HPDE6-E6E7 (cell line): ENCODE data around the gene LRBA.
"Not testable (repeated sequence)": the region's sequence is repeated elsewhere in the genome, so short reads cannot be mapped to it uniquely, and the experiment has no call there.

ENCODE experiments used
- DNase-seq: peaks from one replicate; pipeline ENCODE4 v3.0.0; 2011; ENCODE audit warnings: missing footprints; ENCODE audit errors: extremely low spot score

LRBA gene

DNA sequence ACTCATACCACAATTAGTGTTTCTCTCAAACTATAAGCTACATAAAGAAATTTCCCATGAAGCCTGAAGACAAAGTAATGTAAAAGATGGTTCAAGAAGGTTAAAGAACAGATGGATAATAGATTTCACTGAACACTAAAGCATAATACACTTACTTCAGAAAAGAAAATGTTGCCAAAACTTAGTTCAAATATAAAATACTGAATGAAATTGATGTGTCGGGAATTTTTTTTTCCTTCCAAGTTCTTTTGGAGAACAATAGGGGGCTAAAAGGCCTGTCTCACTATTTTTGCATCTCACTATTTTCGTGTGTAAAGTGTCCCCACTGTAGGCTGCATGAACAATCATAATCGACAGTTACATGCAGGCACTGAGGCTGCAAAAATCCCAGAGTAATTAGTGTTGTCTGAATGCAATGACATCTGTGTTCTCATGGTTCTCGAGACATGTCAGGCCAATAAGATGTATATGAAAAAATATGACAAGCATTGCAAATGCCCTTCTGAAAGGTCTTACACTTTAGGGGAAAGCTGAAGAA is 445.0 kb downstream of the LRBA start:
- no peak for DNase-seq

DNA sequence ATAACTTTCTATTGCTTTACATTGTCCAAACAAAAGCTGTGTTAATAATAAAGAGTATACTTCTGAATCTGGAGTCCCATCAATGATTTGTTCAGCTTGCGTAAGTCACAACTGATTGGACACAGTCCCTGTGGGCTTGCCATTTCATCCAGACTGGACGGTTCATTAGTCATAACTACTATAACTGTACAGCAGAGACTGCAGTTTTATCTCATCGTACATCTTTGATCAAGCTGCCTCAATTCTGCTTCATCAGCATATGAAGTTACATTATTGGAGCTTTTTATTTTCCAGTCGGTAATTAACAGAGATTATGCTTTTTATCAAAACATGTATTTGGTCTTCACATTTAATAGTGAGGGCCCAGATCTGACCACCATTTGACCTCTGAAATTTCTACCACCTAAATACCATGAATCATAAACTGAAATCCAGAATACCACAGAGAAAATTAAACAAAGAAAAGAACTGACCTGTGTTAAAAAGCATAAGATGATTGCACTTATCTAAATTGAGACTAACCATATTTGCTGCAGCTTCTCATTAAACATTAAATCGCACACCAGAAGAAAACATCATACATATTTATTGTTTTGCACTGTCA is 445.6 kb downstream of the LRBA start:
- no peak for DNase-seq

DNA sequence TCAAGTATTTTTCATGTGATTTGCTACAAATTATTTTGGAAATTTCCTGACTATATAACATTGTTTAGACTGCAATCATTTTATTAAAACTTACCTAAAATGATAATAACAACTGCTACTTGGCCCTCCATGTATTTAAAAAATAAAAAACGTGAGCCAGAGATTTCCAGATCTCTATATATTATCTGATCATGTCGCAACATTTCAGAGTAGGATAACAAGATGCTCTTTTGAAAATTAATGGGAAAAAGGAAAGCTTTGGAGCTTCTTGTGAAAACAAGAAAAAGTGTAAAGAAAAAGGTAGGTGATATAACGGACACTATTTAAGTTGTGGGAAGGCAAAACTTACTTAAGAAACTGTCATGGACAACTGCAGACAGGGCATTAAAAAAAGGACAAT is 448.0 kb downstream of the LRBA start:
- no peak for DNase-seq

DNA sequence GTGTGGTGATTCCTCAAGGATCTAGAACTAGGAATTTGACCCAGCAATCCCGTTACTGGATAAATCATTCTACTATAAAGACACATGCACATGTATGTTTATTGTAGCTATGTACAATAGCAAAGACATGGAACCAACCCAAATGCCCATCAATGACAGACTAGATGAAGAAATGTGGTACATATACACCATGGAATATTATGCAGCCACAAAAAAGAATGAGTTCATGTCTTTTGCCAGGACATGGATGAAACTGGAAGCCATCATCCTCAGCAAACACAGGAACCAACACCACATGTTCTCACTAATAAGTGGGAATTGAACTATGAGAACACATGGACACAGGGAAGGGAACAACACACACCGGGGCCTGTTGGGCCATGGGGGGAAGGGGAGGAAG is 450.1 kb downstream of the LRBA start:
- not testable (repeated sequence) for DNase-seq

DNA sequence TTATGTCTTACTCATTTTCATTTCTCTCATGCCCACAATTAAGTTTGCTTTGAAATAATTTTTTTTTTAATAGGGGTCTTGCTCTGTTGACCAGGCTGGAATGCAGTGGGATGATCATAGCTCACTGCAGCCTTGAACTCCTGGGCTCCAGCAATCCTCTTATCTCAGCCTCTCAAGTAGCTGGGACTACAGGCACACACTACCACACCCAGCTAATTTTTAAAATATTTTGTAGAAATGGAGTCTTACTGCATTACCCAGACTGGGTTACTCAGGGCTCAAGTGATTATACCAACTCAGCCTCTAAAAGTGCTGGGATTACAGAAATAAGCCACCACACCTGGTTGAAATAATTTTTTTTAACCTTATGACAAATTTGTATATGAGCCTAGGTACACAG is 452.3 kb downstream of the LRBA start:
- DNase-seq, result no peak

DNA sequence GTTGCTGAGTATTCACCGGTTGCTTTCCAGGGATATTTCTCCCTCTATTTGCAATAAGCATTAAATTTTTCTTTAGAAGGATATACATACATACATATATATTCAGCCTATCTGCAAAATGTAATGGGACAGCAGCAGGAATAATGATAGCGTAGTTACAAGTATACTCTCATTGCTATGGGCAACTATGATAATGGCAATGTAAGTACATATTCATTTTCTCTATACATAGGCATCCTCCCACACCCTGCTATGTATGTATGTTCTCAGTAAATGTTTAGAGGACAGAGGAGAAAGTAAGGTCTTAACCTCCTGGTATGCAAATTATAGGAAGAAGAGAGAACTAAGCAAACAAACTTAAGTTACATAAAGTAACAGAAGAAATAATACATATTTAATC is 452.8 kb downstream of the LRBA start:
- no peak for DNase-seq

DNA sequence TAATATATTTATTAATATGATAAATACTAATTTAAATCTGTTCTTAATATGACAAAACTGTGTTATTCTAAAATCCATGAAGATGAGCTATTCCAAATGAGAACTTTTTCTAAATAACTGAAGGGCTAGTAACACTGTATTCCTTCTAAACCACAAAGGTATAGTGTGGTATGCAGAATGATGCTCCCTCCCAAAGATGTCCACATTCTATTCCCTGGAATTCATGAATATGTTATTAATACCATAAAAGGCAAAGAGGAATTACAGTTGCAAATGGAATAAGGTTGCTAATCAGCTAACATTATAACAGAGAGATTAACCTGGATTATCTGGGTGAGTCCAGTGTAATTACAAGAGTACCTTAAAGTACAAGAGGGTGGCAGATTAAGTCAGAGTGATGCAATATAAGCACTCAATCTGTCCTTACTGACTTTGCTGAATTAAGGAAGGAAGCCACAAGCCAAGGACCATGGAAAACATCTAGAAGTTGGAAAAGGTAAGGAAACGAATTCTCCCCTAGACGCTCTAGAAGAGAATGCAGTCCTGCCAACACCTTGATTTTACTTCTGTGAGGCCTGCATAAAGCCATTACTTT is 453.8 kb downstream of the LRBA start:
- DNase-seq, result no peak

DNA sequence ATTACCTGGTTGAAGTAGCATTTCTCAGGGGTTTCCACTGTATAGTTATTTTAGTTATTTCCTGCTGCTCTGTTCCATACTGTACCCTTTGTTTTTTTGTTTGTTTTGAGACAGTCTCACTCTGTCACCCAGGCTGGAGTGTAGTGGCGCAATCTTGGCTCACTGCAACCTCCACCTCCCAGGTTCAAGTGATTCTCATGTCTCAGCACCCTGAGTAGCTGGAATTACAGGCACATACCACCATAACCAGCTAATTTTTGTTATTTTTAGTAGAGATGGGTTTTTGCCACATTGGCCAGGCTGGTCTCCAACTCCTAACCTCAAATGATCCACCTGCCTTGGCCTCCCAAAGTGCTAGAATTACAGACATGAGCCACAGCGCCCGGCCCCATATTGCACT is 457.3 kb downstream of the LRBA start:
- DNase-seq, result not testable (repeated sequence)

DNA sequence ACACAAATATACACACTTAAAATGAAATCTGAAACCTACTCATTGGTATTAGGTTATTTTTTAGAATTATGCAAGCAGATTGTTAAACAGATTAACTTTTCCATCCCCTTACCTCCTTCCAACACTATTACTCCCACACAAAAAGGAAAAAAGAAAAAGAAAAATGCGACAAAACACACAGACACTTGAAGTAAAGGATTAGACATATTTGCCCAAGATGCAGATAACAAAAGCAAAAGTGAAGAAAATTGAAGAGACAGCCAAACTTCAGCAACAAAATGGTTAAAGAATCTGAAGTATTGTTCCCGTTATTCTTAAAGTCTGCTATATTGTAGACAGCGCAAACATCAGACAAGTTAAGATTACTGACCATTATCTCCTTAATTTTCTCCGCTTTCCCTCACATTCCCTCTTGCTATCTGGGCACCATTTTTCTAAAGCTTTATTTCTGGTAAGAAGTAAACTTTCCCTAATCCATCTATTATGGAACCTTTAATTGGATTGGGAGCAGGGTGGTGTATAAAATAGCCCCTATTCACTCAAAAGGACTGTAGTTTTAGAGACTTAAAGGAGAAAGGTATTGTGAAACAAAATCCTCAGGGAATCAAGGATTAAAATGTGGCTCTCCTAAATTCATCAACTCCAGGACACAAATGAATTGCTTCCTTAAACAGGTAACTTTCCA is 467.8 kb downstream of the LRBA start:
- DNase-seq, result no peak

DNA sequence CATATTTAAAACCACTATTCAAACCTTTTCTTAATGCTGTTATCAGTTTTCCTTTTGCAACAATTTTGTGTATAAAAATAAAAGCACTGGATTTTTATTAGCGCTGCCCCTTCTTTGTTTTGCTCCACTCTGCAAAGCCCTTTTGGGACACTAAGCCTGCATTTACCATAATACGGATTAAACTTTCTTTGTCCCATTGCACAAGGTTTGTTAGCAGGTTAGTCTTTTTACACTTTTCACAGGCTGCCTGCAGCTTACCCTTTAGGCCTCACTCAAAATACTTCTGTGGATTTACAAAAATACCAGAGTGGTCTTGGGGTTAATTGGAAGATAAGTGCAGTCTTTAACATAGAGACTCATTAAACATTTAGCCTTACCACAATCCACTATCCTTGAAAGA is 468.8 kb downstream of the LRBA start:
- no peak for DNase-seq

DNA sequence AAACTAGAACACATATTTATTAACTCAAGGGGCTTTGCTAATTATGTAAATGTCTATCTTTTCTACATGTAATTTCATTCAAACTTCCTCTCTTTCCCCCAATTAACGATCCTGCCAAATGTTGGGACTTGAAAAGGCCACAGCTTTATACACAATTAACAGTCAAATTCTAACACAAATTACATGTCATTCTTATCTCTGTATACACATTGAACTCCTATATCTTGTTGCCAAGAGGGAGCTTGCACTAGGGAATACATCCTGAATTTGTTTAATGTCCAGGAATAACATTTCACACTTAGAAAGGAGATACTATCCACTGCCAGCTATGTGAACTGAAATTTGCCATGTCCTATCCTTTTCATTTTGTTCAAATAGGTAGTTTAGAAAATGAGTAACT is 472.0 kb downstream of the LRBA start:
- DNase-seq, result no peak

DNA sequence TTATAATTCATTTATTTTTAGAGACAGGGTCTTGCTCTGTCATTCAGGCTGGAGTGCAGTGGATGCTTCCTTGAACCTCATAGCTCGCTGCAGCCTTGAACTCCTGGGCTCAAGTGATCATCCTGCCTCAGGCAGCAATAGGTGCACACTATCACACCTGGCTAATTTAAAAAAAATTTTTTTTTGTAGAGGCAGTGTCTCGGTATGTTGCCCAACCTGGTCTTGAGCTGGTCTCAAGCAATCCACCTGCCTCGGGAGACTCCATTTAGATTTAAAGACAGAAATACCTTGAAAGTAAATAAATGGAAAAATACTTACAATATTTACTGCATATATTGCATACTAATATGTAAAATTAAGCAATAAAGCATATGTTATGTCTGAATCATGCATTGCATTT is 473.4 kb downstream of the LRBA start:
- DNase-seq, result no peak

DNA sequence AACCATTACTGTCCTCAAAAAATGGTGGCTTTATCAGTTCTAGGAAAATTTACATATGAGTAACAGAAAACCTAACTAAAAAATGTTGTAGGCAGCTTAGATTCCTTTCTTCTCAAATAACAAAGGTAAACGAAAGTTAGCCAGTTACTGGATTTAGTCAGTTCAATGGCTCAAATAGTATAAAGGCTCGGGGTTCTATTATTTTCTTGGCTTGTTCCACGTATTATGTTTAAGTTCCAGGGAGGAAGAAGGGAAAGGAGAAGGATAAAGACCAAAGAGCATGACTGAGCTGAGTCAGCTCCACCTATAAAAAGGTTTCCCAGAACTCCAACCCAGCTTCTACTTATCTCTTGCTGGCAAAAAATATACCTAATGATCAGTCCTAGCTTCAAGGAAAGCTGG is 474.1 kb downstream of the LRBA start:
- DNase-seq, result no peak

DNA sequence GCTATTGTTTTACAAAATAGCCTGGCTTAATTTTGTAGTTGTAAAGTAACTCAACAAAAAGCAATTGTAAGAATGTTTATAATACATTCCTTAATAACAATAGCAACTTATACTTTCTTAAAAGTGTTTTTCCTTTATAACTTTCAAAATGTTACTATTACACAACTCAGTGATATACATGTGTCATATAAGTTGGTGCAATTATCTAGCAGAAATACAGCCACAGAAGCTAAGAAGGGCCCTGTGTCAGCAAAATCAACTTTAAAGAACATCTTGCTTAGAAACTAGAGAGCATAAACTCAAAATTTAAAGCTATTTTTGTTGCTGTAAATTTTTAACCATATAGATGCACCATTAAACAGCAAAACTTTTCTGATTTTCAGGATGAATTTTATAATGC is 474.5 kb downstream of the LRBA start:
- DNase-seq, result no peak

DNA sequence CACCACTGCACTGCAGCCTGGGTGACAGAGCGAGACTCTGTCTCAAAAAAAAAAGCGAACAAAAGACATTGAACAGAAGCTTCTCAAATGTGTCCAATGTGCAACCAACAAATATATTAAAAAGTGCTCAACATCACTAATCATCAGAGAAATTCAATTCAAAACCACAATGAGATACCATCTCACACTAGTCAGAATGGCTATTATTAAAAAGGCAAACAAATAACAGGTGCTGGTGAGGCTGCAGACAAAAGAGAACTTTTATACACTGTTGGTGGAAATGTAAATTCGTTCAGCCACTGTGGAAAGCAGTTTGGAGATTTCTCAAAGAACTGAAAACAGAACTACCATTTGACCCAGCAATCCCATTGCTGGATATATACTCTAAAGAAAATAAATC is 477.2 kb downstream of the LRBA start:
- not testable (repeated sequence) for DNase-seq

DNA sequence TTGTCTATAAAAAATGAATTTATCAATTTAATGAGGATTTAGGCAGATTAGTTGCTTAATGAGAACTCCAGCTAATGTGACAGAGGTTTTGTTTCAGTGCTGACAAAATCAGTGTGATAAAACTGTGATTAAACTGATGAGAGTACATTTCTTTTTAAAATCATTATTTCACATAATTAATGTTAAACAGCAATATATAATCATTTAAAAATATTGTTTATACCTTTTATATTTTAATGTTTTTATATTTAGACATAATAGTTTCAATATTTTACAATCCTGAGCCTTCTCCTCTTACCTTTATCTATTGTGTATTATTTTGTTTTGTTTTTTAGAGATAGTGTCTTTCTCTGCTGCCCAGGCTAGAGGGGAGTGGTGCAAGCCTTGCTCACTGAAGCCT is 480.3 kb downstream of the LRBA start:
- DNase-seq, result no peak

DNA sequence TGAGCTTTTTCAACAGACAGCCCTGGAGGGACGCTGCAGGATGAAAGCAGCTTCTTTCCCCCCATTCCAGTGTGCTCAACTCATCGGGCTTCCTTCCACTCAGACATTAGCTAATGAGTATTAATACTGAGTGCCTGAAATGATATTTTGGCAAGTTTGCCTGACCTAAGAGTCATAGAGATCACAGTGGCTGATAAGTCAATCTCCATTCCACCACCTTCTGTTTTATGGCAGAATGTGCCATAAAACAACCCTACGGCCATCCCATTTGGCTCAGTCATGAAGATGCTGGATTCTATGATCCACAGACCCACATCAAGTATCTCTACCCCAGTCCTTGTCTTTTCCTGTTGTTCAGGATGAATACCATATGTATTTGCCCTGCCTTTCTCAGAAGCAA is 481.4 kb downstream of the LRBA start:
- DNase-seq, result no peak

DNA sequence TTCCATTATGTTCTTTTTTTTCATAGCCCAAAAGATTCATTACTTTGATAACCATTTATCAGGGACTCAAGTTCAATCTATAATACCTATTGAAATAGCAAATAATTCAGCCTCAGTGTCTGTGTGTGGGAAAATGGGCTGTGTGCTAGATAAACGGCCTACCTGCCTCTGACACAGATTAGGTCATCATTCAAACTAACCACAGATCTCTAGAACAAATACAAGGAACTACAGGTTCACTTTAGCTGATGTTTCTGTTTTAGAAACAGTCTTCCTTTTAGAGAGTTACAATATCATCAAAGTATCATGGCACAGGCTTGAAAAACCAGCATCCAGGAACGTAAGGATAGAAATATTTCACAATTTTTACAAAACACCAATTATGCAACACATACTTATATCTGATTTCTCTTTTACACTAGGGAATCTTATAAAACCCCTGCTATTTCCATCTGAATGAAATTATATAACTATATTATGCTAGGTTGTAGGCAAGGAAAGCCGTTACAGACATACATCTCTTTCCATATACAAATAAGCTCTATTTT is 489.7 kb downstream of the LRBA start:
- DNase-seq, result no peak

DNA sequence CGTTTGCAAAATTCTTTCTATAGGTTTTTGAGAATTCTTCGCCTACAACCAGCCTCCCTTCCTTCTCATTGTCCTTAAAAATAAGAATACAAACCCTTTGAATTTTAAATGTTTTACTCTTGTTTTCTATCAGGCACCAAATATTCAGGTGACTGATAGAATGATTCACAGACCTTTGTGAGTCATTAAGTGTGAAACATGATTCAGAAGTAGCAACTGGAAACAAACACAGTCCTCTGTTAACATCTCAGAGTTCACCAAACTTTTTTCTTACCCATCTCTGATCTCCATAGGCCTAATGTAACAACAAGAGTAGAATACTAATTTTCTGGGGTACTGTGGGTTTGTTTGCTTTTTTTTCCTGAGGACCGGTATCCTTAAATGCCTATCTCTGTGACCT is 496.5 kb downstream of the LRBA start:
- DNase-seq, result peak; percentile 56

DNA sequence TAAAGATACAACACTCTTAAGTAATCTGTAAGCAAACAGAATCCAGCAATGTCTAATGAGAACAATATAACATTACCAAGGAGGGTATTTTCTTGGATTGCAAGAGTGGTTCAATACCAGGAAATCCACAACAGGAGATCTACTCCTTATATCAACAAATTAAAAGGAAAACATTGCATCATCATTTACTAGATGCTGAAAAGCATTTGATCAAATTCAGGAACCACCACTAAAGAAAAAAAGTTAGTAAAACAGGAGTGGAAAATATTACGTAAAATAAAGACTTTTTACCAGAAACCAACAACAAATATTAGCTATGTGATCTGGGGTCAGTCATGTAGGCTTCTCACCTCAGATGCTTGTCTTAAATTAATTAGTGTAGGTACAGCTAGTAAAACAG is 499.9 kb downstream of the LRBA start:
- DNase-seq, result no peak

DNA sequence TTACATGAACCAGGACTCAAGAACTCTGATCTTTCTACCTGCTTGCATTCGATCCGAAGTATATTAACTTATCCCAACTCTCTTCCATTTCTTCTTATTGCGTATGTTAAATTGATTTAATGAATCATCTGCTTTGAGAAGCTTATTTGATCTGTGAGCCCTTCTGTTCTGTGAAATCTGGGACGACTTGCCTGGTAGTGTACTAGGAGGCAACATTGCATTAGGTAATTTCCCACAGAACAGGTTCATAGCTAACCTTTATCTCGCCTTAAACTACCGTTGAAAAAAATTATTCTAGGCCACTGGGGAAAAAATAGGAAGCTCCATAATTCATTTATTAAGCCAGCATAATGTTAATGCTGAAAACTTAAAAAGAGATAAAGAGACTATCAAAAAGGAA is 500.4 kb downstream of the LRBA start:
- no peak for DNase-seq

DNA sequence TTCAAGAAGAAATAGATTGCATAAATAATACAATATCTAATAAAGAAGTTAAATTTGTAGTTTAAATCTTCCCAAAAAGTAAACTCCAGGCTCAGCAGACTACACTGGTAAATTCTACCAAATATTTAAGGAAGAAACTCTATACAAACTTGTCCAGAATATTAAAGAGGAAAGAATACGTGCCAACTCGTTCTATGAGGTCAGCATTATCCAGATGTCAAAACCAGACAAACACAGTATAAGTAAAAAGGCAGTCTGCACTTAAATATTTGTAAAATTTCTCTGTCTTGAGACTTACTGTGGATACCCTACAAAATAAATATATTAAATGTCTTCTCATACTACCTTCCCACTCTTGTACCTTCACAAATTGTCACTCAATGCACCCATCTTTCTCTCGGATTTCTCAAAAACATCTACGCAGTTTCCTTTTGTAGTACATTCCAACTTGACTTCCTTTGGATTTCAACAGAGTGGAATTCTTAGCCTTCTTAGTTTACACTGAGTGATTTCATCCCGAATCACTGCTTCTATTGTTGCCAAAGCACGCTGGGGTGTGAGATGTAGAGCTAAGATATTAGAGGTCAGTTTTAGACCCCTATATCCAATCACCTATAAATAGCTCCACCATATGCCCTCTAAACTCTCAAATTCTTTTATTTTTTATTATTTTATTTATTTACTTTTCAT is 504.8 kb downstream of the LRBA start:
- peak; percentile 1 for DNase-seq
